Measurements from ENCODE around the gene OR2T11.
"Not testable (repeated sequence)": the region's sequence is repeated elsewhere in the genome, so short reads cannot be mapped to it uniquely, and the experiment has no call there.

OR2T11 gene

GRCh38 chr1:248618878-248619277 is 16.0 kb downstream of the OR2T11 start:
- DNase-seq (ENCODE audit: low spot score): no peak

- no peak for DNase-seq (ENCODE audit: low spot score)
Observed at GRCh38 chr1:248618119-248618518, 16.8 kb downstream of the OR2T11 start.

GRCh38 chr1:248613742-248614141 is 21.1 kb downstream of the OR2T11 start:
- DNase-seq (ENCODE audit: low spot score): no peak

GRCh38 chr1:248611883-248612414 is 22.9 kb downstream of the OR2T11 start:
- DNase-seq (ENCODE audit: low spot score): no peak

DNA sequence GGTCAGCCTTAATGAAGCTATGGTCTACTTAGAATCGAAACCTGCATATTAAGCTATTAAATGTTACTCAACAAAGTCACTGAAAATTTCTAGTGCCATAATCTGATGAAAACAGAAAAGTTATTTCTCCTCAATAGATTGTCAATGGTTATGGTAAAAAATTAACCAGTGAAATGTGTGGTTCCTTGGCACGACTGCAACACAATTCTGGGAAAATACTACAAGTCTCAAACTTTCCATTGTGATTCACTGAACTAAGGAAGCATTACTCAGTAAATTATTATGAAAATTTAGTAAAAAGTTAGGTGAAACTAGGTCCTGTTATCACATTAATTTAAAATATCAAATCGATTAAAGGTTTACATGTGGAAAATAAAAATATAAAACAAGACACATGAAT is 24.6 kb downstream of the OR2T11 start:
- DNase-seq (ENCODE audit: low spot score): no peak

- DNase-seq (ENCODE audit: low spot score): no peak
Observed at GRCh38 chr1:248599396-248599795, 35.5 kb downstream of the OR2T11 start.

DNA sequence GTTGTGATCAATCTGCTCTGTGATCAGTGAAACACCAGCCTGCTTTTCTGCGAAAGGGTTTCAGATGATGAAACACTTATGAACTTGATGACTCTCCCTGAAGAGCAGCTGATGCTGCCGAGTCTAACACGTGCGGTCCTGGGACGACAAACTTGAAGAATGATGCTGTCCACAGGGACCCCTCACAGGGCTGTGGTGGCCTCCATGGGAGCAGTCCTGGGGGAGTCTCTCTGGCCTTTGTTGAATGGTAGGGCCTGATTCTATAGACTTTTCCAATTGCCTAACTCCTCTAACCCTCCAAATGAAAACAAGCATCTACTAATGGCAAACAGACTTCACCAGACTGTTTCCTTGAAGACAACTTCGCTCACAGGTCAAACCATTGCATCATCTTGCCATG is 37.3 kb downstream of the OR2T11 start, which contains the start of gene OR2T10:
Gene OR2T10, minus strand, starts transcription at position 112 of the 400 bp plus-strand sequence. CDS start 3,932 bp downstream, outside the sequence.
- no peak for DNase-seq (ENCODE audit: low spot score)

DNA sequence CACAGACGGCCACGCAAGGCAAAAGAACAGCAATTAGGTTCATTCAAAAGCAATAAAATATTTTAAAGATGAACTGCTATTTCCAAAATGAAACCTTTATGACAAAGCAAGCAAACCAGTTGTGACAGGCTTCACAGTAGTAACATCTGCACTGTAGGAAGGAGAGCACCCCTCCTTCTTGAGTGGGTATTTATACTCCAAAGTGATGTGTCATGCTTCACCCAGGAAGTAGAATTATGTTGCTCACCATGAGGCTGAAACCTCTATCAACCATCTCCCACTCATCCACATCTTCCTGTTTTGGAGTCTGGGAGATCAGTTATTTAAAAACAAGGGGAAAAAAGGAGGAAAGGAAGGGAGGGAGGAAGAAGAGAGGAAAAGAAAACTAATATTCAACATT is 38.3 kb downstream of the OR2T11 start:
- DNase-seq (ENCODE audit: low spot score): no peak

- no peak for DNase-seq (ENCODE audit: low spot score)
Observed at GRCh38 chr1:248593226-248593625, 41.7 kb downstream of the OR2T11 start.

DNA sequence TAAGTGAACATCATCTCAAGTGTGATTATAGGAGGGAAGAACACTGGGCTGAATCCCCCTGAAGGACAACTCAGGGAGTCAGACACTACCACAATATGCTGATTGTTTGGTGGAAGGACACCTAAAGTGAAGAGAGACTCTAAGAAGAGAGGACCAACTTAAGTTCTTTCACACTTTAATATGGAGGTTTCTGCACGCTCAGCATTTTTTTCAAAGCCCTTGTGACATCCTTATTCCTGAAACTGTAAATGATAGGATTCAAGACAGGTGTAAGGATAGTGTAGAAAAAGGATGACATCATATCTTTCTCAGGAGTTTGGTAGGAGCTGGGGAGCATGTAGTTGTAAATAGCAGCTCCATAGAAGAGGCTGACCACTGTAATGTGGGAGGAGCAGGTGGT is 42.2 kb downstream of the OR2T11 start:
- DNase-seq (ENCODE audit: low spot score): no peak

DNA sequence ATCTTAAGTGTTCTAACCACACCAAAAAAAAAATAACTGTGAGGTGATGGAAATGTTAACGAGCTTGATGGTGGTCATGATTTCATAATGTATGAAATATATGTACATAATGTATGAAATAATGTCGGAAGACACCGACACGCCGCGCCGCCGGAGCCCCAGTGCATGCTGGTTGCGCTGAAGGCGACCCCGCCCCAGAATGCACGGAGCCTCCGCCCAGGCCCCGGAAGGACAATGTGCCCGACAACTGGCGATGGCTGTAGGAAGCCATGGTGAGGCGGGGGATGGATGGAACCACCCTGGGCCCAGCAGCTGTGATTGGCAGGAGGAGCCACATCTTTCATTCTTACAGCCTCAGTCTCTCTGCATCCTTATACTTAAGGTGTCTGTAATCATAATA is 44.8 kb downstream of the OR2T11 start:
- DNase-seq (ENCODE audit: low spot score): no peak

GRCh38 chr1:248589334-248589733 is 45.6 kb downstream of the OR2T11 start:
- DNase-seq (ENCODE audit: low spot score): no peak

DNA sequence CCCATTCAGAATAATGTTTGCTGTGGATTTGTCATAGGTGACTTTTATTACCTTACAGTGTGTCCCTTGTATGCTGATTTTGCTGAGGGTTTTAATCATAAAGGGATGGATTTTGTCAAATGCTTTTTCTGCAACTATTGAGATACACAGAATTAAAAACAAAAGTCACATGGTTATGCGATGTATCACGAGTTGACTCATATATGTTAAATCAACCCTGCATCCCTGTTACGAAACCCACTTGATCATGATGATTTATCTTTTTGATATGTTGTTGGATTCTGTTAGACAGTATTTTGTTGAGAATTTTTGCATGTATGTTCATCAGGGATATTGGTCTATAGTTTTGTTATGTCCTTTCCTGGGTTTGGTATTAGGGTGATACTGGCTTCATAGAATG is 49.6 kb downstream of the OR2T11 start:
- no peak for DNase-seq (ENCODE audit: low spot score)

DNA sequence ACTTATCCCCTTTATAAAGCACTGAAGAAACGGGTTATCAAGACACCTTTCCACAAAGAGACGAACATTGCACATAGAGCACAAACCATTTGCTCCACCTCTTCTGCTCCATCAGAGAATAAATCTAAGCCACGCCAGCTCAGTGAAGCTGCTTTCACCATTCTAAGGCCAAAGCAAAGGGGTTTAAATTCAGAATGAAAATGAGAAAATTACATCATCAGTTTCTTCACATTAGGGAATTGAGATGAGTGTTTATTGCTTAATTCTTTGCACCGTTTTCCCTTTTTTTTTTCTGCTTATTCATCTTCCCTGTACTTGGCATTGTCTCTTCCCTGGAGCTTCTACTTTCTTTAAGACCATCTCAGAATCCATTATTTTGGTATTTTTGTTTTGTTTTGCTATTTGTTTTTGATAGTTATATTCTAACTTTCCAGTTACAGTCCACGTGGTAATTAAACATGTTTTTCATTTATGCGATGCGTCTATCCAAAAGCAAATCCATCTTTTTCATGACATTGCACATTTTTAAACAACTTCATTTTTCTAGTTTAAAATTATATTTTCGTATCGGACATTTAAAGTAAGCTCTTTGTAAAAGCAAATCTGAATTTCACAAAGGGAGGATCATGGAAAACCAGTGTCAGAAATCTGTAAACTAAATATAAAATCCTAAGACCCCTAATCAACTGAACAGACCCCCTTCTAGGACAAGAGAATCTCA is 58.5 kb downstream of the OR2T11 start:
- no peak for DNase-seq (ENCODE audit: low spot score)

DNA sequence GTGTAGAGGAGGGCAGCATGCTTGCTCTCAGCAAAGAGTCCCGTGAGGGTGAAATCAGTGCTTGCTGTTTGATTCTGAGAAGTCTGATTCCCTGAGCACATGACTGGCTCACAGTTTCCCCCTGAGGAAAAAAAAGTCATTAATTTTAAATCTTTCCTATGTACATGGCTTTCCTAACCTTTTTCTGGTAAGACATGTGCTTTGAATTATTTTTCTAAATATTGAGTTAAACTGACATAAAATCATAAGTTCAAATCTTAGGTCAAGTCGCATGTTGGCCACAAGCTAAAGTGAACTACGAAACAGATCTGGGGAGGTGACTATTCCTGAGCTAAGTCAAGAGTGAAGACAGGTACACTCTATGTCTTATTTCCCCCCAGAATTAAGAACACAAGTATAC is 60.2 kb downstream of the OR2T11 start, which contains the start of gene OR2T34:
Gene OR2T34, minus strand, starts transcription at position 101 of the 400 bp plus-strand sequence. Its CDS starts 0 bp downstream, at position 101.
- DNase-seq (ENCODE audit: low spot score): not testable (repeated sequence)

GRCh38 chr1:248573856-248574255 is 61.0 kb downstream of the OR2T11 start:
- DNase-seq (ENCODE audit: low spot score): not testable (repeated sequence)
